Spleen (tissue), 11 donors: Measurements from ENCODE around the gene NR2F1-AS1. TPM values are rescaled to one million over a fixed set of nuclear protein-coding genes. Genes with fewer than 3 reads are reported as not detected.

Experiments used
- DNase-seq: peaks from one replicate; pipeline ENCODE4 v3.0.0-alpha.2; 2020
- H3K27ac ChIP-seq, 8 donors: fragments of 200-600 bp; sonication (generic) in 7 of 8; 1 replicate in 4 of 8; 2 replicates in 4 of 8; pipeline versions ENCODE4 v1.5.0 to v1.8.0; 2016 to 2021; ENCODE audit warnings: inconsistent platforms in 4 of 8, mild to moderate bottlenecking in 4 of 8, moderate library complexity in 1 of 8
- H3K27me3 ChIP-seq, 7 donors: fragments of 200-600 bp; sonication (generic) in 6 of 7; replicated peaks in 1 of 7; 1 replicate in 4 of 7; 2 replicates in 3 of 7; pipeline versions ENCODE4 v1.5.0 to v1.8.0; 2016 to 2021; ENCODE audit warnings: inconsistent platforms in 3 of 7, mild to moderate bottlenecking in 1 of 7
- H3K36me3 ChIP-seq, 6 donors: fragments of 200-600 bp; sonication (generic) in 5 of 6; 1 replicate in 4 of 6; 2 replicates in 2 of 6; pipeline versions ENCODE4 v1.5.0 to v1.8.0; 2016 to 2021; ENCODE audit warnings: inconsistent platforms in 2 of 6
- H3K4me1 ChIP-seq, 6 donors: fragments of 200-600 bp; sonication (generic) in 5 of 6; 1 replicate in 3 of 6; 2 replicates in 3 of 6; pipeline versions ENCODE4 v1.5.0 to v1.8.0; 2016 to 2021; ENCODE audit warnings: inconsistent platforms in 3 of 6
- H3K4me3 ChIP-seq, 8 donors: fragments of 200-600 bp; sonication (generic) in 7 of 8; 1 replicate in 4 of 8; 2 replicates in 4 of 8; pipeline versions ENCODE4 v1.5.0 to v1.8.0; 2016 to 2021; ENCODE audit warnings: inconsistent platforms in 4 of 8, mild to moderate bottlenecking in 4 of 8, moderate library complexity in 2 of 8
- H3K9me3 ChIP-seq, 8 donors: fragments of 200-600 bp; sonication (generic) in 7 of 8; 1 replicate in 4 of 8; 2 replicates in 4 of 8; pipeline versions ENCODE4 v1.5.0 to v1.8.0; 2016 to 2021; ENCODE audit warnings: inconsistent platforms in 4 of 8
- POLR2A ChIP-seq, 3 donors: fragments of 450-650 bp; IDR thresholded peaks; one replicate each; pipeline ENCODE4 v1.5.1; 2017; ENCODE audit warnings: antibody characterized with exemption in 3 of 3, mild to moderate bottlenecking in 1 of 3
- POLR2AphosphoS5 ChIP-seq, 3 donors: sonication (generic); formaldehyde crosslinking; IDR thresholded peaks; one replicate each; pipeline ENCODE4 v1.5.1; 2017; ENCODE audit warnings: antibody characterized with exemption in 3 of 3
- WGBS, 5 donors: extraction: QIAGEN DNeasy Blood & Tissue Kit in 3 of 5; methylation state at CpG; one replicate each; pipeline versions ENCODE4 v1.1.5 to v1.1.7; 2013 to 2018; 5-methylcytosine and 5-hydroxymethylcytosine counted together
- intact Hi-C: fragments of 100-400 bp; cut with DNase I; formaldehyde crosslinking; loops from one replicate; pipeline ENCODE4 v1.15.0; 2023; ENCODE audit warnings: low total_unique reads
- polyA plus RNA-seq, 3 donors: library from polyadenylated mRNA; stranded (reverse); fragments of 200-250 nt; gene quantifications; one replicate each; pipeline ENCODE4 v1.2.1, GENCODE V29; 2013
- total RNA-seq, 7 donors: library from RNA; depleted of rRNA in 3 of 7; stranded (reverse); fragments of >200 nt in 3 of 7; fragmentation: NEBNext Ultra II Directional in 4 of 7; extraction: Animal tissue kit (Norgen Biotek cat#: 25700) in 4 of 7; gene quantifications; one replicate each; pipeline versions ENCODE4 v1.1.0 to v1.2.1, GENCODE V29; 2016 to 2021
- TF ChIP-seq, protein P1 (sequence below), 11 experiments: fragments of 200-600 bp in 7 of 11; fragments of 450-650 bp in 4 of 11; sonication (generic) in 4 of 11; IDR thresholded peaks in 8 of 11; conservative IDR thresholded peaks in 3 of 11; 1 replicate in 7 of 11; 2 replicates in 4 of 11; pipeline versions ENCODE4 v1.4.0 to v1.8.0; 2016 to 2021; ENCODE audit warnings: antibody characterized with exemption in 11 of 11, inconsistent platforms in 4 of 11, mild to moderate bottlenecking in 1 of 11
- donor health status: healthy with polysubstance abuse.
- donor health status: DM: no; HTN: no; CAD: no; lungs with moderate emphysema.
- donor health status: DM: no; HTN: no; CAD: no.
- donor health status: Bipolar disorder and iron deficiency.
- donor health status: healthy.
- donor health status: DM: no; HTN: no; CAD: no.
- donor health status: DM: yes; HTN: yes; CAD: no.

NR2F1-AS1 gene
- total and polyA plus RNA-seq, 10 donors = 5.9 to 21.6 (median 8.5) TPM

DNA sequence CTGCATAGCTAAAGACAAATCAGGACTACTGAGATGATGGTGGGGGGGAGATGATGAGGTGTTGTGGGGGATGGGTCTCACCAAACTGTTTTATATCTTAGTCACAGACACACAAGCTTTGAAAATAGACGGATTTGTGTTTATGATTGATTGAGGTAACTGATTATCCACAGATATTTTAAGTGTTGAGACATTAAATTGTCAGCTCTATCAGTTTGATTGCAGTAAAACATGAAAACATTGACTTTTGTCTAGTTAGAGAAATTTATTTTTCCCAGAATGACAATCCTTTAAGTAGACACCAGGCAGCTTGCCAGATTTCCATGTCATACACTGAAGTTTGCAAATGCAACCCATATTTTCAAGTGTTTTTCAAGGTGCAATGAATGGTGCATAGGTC is 149.8 kb downstream of the NR2F1-AS1 start:
- Histone ChIP-seq H3K4me1 (no peaks in the 10 kb centered on the region), H3K36me3 (no peaks in the 10 kb centered on the region), H3K9me3 (no peaks in the 10 kb centered on the region), H3K4me3 (no peak overlapping the region), H3K27me3 (no peaks in the 10 kb centered on the region), H3K27ac (no peak overlapping the region)
- no peak for DNase-seq
- intact Hi-C loops = no loop called here
- TF ChIP-seq POLR2A (IDR thresholded peaks at IDR 0.05) (no peak), POLR2AphosphoS5 (IDR thresholded peaks at IDR 0.05) (no peak)
- TF ChIP-seq, protein P1, sequence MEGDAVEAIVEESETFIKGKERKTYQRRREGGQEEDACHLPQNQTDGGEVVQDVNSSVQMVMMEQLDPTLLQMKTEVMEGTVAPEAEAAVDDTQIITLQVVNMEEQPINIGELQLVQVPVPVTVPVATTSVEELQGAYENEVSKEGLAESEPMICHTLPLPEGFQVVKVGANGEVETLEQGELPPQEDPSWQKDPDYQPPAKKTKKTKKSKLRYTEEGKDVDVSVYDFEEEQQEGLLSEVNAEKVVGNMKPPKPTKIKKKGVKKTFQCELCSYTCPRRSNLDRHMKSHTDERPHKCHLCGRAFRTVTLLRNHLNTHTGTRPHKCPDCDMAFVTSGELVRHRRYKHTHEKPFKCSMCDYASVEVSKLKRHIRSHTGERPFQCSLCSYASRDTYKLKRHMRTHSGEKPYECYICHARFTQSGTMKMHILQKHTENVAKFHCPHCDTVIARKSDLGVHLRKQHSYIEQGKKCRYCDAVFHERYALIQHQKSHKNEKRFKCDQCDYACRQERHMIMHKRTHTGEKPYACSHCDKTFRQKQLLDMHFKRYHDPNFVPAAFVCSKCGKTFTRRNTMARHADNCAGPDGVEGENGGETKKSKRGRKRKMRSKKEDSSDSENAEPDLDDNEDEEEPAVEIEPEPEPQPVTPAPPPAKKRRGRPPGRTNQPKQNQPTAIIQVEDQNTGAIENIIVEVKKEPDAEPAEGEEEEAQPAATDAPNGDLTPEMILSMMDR (IDR thresholded peaks at IDR 0.05 in 8 of 11, conservative IDR thresholded peaks at IDR 0.05 in 3 of 11) = no peak
- WGBS, 5 donors = 37 to 67% (median 47%) methylated on average over 1 of the region's 1 CpG

DNA sequence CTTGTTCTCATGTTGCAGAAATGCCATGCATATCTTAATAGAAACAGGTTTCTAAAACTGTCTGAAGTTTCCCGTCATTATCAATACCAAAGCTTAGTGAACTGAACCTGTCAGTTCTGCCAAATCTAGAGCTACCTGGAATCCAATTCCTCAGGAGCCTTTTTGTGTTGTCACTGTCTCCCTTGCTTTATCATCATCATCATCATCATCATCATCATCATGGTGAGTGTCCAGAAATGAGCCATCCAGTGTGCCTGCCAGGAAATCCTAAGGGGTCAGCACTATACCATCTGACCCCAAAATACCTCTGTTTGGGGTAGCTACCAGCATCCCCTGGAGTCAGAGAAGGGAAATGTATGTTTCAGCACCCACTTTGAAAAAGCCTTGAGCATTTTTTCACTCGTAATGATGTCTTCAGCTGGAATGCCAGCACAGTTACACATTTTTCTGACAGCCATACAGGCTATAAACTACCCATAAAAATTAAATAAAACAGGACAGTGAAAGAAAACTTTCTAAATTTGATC is 150.3 kb downstream of the NR2F1-AS1 start:
- H3K4me1 ChIP-seq = no peaks in the 10 kb centered on the region
- no peaks in the 10 kb centered on the region for H3K9me3 ChIP-seq
- no peaks in the 10 kb centered on the region for H3K27me3 ChIP-seq
- TF ChIP-seq POLR2A (IDR thresholded peaks at IDR 0.05) = no peak
- TF ChIP-seq POLR2AphosphoS5 (IDR thresholded peaks at IDR 0.05) = no peak
- TF ChIP-seq, protein P1 (IDR thresholded peaks at IDR 0.05 in 8 of 11, conservative IDR thresholded peaks at IDR 0.05 in 3 of 11) = no peak
- H3K4me3 ChIP-seq = no peak overlapping the region
- intact Hi-C loops = no loop called here
- no peak overlapping the region for H3K27ac ChIP-seq
- DNase-seq = no peak
- H3K36me3 ChIP-seq = no peaks in the 10 kb centered on the region
- 62 to 80% (median 78%) methylated on average over 2 of the region's 2 CpGs for WGBS, 5 donors

DNA sequence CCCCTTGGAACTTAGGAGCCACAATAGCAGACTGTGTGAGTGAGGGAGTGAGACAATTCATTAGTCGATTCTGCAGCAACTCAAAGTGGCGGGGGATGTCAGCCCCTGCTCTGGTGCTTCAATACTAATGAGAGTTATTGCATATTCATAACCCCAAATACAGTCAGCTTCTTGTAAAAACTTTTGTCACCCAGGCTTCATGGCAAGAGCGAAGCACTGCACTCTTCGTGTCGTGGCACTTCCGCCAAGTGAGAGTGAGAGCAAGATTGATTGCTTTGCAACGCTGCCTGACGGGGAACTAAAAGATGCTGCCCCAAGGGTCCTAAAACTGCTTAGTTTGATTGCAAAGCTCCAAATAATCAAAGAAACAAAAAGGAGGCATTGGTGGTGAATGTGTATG is 150.9 kb downstream of the NR2F1-AS1 start:
- Histone ChIP-seq H3K36me3 (no peaks in the 10 kb centered on the region), H3K4me1 (no peaks in the 10 kb centered on the region), H3K9me3 (no peaks in the 10 kb centered on the region), H3K27me3 (no peaks in the 10 kb centered on the region), H3K4me3 (no peak overlapping the region), H3K27ac (no peak overlapping the region)
- TF ChIP-seq POLR2A (IDR thresholded peaks at IDR 0.05) (no peak), POLR2AphosphoS5 (IDR thresholded peaks at IDR 0.05) (no peak)
- TF ChIP-seq, protein P1 (IDR thresholded peaks at IDR 0.05 in 8 of 11, conservative IDR thresholded peaks at IDR 0.05 in 3 of 11) = no peak
- intact Hi-C loops = no loop called here
- no peak for DNase-seq
- WGBS, 5 donors = 35 to 66% (median 41%) methylated on average over 8 of the region's 8 CpGs

DNA sequence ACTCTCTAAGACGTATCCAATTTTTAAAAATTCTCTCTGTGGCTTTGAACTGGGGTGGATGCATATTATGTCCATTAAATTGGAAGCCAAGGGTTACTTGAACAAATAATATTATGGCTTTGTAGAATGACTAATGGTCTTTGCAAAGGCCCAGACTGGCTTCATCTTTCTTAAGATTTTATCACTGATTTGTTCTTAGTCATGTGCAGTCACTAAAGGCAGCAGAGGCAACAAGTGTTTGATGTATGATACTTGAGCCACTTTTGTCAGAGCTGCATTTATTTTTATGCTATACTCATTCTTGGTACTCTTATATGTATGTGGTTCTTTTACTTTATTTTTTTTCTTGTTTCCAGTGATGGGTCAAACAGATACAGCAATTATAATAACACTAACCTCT is 152.2 kb downstream of the NR2F1-AS1 start:
- Histone ChIP-seq H3K4me3 (no peak overlapping the region), H3K9me3 (no peaks in the 10 kb centered on the region), H3K4me1 (no peaks in the 10 kb centered on the region), H3K27me3 (no peaks in the 10 kb centered on the region), H3K36me3 (no peaks in the 10 kb centered on the region), H3K27ac (no peak overlapping the region)
- no peak for DNase-seq
- TF ChIP-seq POLR2AphosphoS5 (IDR thresholded peaks at IDR 0.05) = no peak
- TF ChIP-seq, protein P1 (IDR thresholded peaks at IDR 0.05 in 8 of 11, conservative IDR thresholded peaks at IDR 0.05 in 3 of 11) = no peak
- no peak for TF ChIP-seq POLR2A (IDR thresholded peaks at IDR 0.05)
- WGBS, 5 donors = 74 to 79% (median 76%) methylated on average over 1 of the region's 1 CpG
- intact Hi-C loops = no loop called here
